Natural killer cell (primary cell): ENCODE data around the gene ATAT1. TPM values are rescaled to one million over a fixed set of nuclear protein-coding genes. Genes with fewer than 3 reads are reported as not detected.
A peak's percentile ranks its signal among the peaks of the same experiment; 100 is the strongest.

Experiments used
- ATAC-seq, 3 donors: fragments of 150-1000 bp in 2 of 3; fragments of 200-7000 bp in 1 of 3; cut with Tn5 transposase; 1 replicate in 1 of 3; 2 replicates in 2 of 3; pipeline ENCODE4 v1.10.0; 2021; ENCODE audit warnings: mild to moderate bottlenecking in 2 of 3, moderate library complexity in 2 of 3
- DNase-seq, 2 donors: peaks; one replicate each; pipeline versions ENCODE4 v3.0.0 to v3.0.0-alpha.2; 2013 to 2021; ENCODE audit warnings: mixed read lengths in 1 of 2
- H3K27ac ChIP-seq: one replicate; pipeline ENCODE4 v1.5.1; 2013; ENCODE audit warnings: mild to moderate bottlenecking, low read length
- H3K27me3 ChIP-seq: one replicate; pipeline ENCODE4 v1.6.1; 2013; ENCODE audit warnings: low read length; ENCODE audit not compliant: control insufficient read depth, insufficient read depth
- H3K36me3 ChIP-seq: one replicate; pipeline ENCODE4 v1.6.1; 2013; ENCODE audit warnings: low read length; ENCODE audit not compliant: control insufficient read depth, insufficient read depth
- H3K4me1 ChIP-seq: one replicate; pipeline ENCODE4 v1.6.1; 2013; ENCODE audit warnings: low read length; ENCODE audit not compliant: control insufficient read depth, insufficient read depth
- H3K4me3 ChIP-seq: one replicate; pipeline ENCODE4 v1.5.1; 2013; ENCODE audit warnings: low read length
- H3K9me3 ChIP-seq: one replicate; pipeline ENCODE4 v1.6.1; 2013; ENCODE audit warnings: low read length; ENCODE audit not compliant: control insufficient read depth, insufficient read depth
- H3K27ac Mint-ChIP-seq, 2 donors: one replicate each; pipeline ENCODE4 v1.8.0; 2022; ENCODE audit warnings: mild to moderate bottlenecking in 2 of 2, mixed read lengths in 2 of 2, moderate library complexity in 1 of 2
- H3K27me3 Mint-ChIP-seq, 2 donors: one replicate each; pipeline ENCODE4 v1.8.0; 2022; ENCODE audit warnings: low read depth in 2 of 2, mixed read lengths in 2 of 2
- H3K36me3 Mint-ChIP-seq: one replicate; pipeline ENCODE4 v1.8.0; 2022; ENCODE audit warnings: mixed read lengths
- H3K4me1 Mint-ChIP-seq, 2 donors: one replicate each; pipeline ENCODE4 v1.8.0; 2022; ENCODE audit warnings: mixed read lengths in 2 of 2
- H3K4me3 Mint-ChIP-seq: one replicate; pipeline ENCODE4 v1.8.0; 2022; ENCODE audit warnings: mild to moderate bottlenecking, moderate library complexity, mixed read lengths
- H3K9me3 Mint-ChIP-seq, 2 donors: one replicate each; pipeline ENCODE4 v1.8.0; 2022; ENCODE audit warnings: mixed read lengths in 2 of 2
- WGBS: methylation state at CpG from one replicate; pipeline ENCODE4 v1.1.7; 2013; ENCODE audit warnings: missing lambda C conversion rate; ENCODE audit not compliant: insufficient coverage; 5-methylcytosine and 5-hydroxymethylcytosine counted together
- intact Hi-C: fragments of 100-400 bp; cut with micrococcal nuclease; formaldehyde crosslinking; loops from one replicate; pipeline ENCODE4 v1.14.2; 2022
- total RNA-seq, 4 donors: library from RNA; stranded (reverse); fragments of 120-200 nt in 1 of 4; gene quantifications; one replicate each; pipeline versions ENCODE4 v1.2.3 to v1.2.4, GENCODE V29; 2013 to 2022
- TF ChIP-seq, protein P1 (sequence below): fragments of 200-600 bp; IDR thresholded peaks from one replicate; pipeline ENCODE4 v1.8.0; 2022; ENCODE audit warnings: antibody characterized with exemption

Gene ATAT1
- total RNA-seq, 3 donors from 2014 or later (not counting 1 experiment from before 2014, with no cell fraction given) = 8.1 to 10.8 (median 8.9) TPM

DNA sequence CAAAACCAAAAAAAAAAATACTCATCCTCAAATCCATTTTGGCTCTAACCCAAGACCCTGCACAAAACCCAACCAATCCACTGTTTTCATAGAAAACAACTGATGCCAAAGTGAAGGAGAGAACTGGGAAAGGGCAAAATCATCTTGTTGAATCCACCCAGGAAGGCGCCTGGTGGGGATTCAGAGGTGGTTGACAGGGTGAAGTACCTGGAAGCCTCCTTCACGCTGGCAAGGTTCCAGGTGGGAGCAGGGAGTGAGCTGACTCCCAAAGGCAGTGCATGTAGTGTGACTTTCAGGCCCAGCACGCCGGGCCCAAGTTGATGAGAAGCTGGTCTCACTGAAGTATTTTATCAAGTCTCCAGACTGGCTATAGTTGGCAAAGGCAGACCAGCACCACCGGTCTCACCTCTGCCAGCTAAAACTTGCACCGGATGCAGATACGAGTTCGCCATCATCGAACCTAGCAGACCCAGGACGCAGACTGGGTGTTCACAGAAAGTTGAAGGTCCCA lies 26.2 kb upstream of the ATAT1 start:
- DNase-seq (no peak), ATAC-seq (no peak)
- no peaks in the 10 kb centered on the region for H3K27me3 Mint-ChIP-seq
- peaks cover 53% of the 10 kb centered on the region for H3K36me3 ChIP-seq
- no peaks in the 10 kb centered on the region for H3K9me3 Mint-ChIP-seq
- H3K27ac ChIP-seq = peak overlapping the region; percentile 51
- 91% methylated on average over 10 of the region's 10 CpGs for WGBS
- H3K36me3 Mint-ChIP-seq = peaks cover 28% of the 10 kb centered on the region
- peaks cover 33% of the 10 kb centered on the region for H3K4me1 ChIP-seq
- H3K9me3 ChIP-seq = no peaks in the 10 kb centered on the region
- peaks cover 37 to 40% of the 10 kb centered on the region in 2 donors for H3K4me1 Mint-ChIP-seq
- no peaks in the 10 kb centered on the region for H3K27me3 ChIP-seq
- peak overlapping the region; percentile 70 to 73 for H3K27ac Mint-ChIP-seq
- H3K4me3 Mint-ChIP-seq = peak overlapping the region; percentile 32
- no peak overlapping the region for H3K4me3 ChIP-seq
- TF ChIP-seq, protein P1, sequence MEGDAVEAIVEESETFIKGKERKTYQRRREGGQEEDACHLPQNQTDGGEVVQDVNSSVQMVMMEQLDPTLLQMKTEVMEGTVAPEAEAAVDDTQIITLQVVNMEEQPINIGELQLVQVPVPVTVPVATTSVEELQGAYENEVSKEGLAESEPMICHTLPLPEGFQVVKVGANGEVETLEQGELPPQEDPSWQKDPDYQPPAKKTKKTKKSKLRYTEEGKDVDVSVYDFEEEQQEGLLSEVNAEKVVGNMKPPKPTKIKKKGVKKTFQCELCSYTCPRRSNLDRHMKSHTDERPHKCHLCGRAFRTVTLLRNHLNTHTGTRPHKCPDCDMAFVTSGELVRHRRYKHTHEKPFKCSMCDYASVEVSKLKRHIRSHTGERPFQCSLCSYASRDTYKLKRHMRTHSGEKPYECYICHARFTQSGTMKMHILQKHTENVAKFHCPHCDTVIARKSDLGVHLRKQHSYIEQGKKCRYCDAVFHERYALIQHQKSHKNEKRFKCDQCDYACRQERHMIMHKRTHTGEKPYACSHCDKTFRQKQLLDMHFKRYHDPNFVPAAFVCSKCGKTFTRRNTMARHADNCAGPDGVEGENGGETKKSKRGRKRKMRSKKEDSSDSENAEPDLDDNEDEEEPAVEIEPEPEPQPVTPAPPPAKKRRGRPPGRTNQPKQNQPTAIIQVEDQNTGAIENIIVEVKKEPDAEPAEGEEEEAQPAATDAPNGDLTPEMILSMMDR = no peak
- intact Hi-C loops = no loop called here

GRCh38 chr6:30601436-30601814 lies 25.2 kb upstream of the ATAT1 start:
- peak overlapping the region; percentile 46 for H3K4me3 Mint-ChIP-seq
- peaks cover 34% of the 10 kb centered on the region for H3K36me3 Mint-ChIP-seq
- Histone ChIP-seq H3K27me3 (no peaks in the 10 kb centered on the region), H3K36me3 (peaks cover 61% of the 10 kb centered on the region), H3K27ac (peak overlapping the region; percentile 51), H3K4me1 (peaks cover 33% of the 10 kb centered on the region), H3K9me3 (no peaks in the 10 kb centered on the region), H3K4me3 (no peak overlapping the region)
- H3K9me3 Mint-ChIP-seq = no peaks in the 10 kb centered on the region
- peak in 1 of 2 donors; percentile 62 for DNase-seq
- intact Hi-C loops = no loop called here
- 42% methylated on average over 6 of the region's 6 CpGs for WGBS
- peaks cover 41 to 43% of the 10 kb centered on the region in 2 donors for H3K4me1 Mint-ChIP-seq
- peak; percentile 41 to 72 (median 70) for ATAC-seq
- H3K27me3 Mint-ChIP-seq = no peaks in the 10 kb centered on the region
- TF ChIP-seq, protein P1 = no peak
- H3K27ac Mint-ChIP-seq = peak overlapping the region; percentile 70 to 73

DNA sequence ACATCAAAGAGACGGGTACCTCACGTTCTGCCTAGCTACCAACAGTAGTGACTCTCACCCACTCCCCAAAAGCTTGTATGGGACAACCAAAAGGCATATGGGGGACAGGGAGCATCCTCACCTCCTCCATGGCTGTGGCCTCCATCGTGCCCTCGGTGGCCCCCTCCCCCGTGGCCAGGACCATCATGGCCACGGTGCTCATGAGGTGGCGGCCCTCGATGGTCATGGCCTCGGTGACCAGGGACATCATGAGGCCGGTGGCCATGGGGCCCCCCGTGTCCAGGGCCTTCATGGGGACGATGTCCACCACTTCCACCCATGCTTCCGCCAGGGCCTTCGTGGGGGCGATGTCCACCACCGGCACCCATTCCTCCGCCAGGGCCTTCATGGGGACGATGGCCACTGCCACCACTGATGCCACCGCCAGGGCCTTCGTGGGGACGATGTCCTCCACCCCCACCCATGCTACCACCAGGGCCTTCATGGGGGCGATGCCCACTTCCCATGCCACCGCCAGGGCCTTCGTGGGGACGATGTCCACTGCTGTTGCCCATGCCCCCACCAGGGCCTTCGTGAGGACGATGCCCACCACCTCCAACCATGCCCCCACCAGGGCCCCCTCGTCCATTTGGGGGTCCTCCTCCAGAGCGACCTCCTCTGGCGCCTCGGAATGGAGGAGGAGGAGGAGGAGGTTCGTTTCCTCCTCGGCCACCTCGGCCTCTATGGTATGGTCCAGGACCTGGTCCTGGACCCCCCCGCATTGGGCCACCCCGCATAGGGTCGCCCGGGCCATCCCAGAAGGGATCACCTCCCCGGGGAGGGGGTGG lies 24.6 kb upstream of the ATAT1 start:
- Histone ChIP-seq H3K27me3 (no peaks in the 10 kb centered on the region), H3K27ac (peak overlapping the region; percentile 51), H3K9me3 (no peaks in the 10 kb centered on the region), H3K4me1 (peaks cover 33% of the 10 kb centered on the region), H3K4me3 (no peak overlapping the region), H3K36me3 (peaks cover 67% of the 10 kb centered on the region)
- ATAC-seq (no peak), DNase-seq (no peak)
- H3K27me3 Mint-ChIP-seq = no peaks in the 10 kb centered on the region
- H3K9me3 Mint-ChIP-seq = no peaks in the 10 kb centered on the region
- 93% methylated on average over 38 of the region's 39 CpGs for WGBS
- peak overlapping the region; percentile 70 to 73 for H3K27ac Mint-ChIP-seq
- H3K4me1 Mint-ChIP-seq = peaks cover 41 to 42% of the 10 kb centered on the region in 2 donors
- TF ChIP-seq, protein P1 = no peak
- intact Hi-C loops = no loop called here
- peak overlapping the region; percentile 46 for H3K4me3 Mint-ChIP-seq
- H3K36me3 Mint-ChIP-seq = peaks cover 38% of the 10 kb centered on the region
